RWPE2 (cell line): Measurements from ENCODE around the gene KCNAB2.

ENCODE experiments used
- ATAC-seq: fragments of 200-7000 bp; cut with Tn5 transposase; 3 replicates; pipeline ENCODE4 v1.9.1; 2021; ENCODE audit warnings: low read depth
- DNase-seq: peaks from one replicate; pipeline ENCODE4 v3.0.0-alpha.2; 2020; ENCODE audit warnings: low spot score
- H3K27ac ChIP-seq: fragments of 450-650 bp; 2 replicates; pipeline ENCODE4 v1.5.1; 2017; ENCODE audit warnings: mild to moderate bottlenecking; ENCODE audit not compliant: poor library complexity, severe bottlenecking
- H3K27me3 ChIP-seq: fragments of 250-450 bp; sonication (Bioruptor Pico); 2 replicates; pipeline ENCODE4 v1.5.1; 2021; ENCODE audit warnings: mild to moderate bottlenecking, moderate library complexity; ENCODE audit not compliant: insufficient read depth, poor library complexity, severe bottlenecking
- H3K36me3 ChIP-seq: fragments of 250-450 bp; sonication (Bioruptor Pico); 2 replicates; pipeline ENCODE4 v1.5.1; 2020; ENCODE audit warnings: low read depth, mild to moderate bottlenecking, moderate library complexity
- H3K4me1 ChIP-seq: fragments of 250-450 bp; sonication (Bioruptor Pico); 2 replicates; pipeline ENCODE4 v1.5.1; 2021; ENCODE audit warnings: mild to moderate bottlenecking, moderate library complexity; ENCODE audit not compliant: insufficient read depth, poor library complexity, severe bottlenecking
- H3K4me3 ChIP-seq: fragments of 250-450 bp; sonication (Bioruptor Pico); 2 replicates; pipeline ENCODE4 v1.5.1; 2021; ENCODE audit warnings: mild to moderate bottlenecking, moderate library complexity; ENCODE audit not compliant: severe bottlenecking
- H3K9me3 ChIP-seq: fragments of 250-450 bp; sonication (Bioruptor Pico); 2 replicates; pipeline ENCODE4 v1.5.1; 2021; ENCODE audit warnings: mild to moderate bottlenecking, moderate library complexity; ENCODE audit not compliant: severe bottlenecking
- CTCF ChIP-seq: fragments of 450-650 bp; IDR thresholded peaks from one replicate; pipeline ENCODE4 v1.5.1; 2017; ENCODE audit warnings: mild to moderate bottlenecking, moderate library complexity; ENCODE audit not compliant: poor library complexity, severe bottlenecking

KCNAB2 gene

GRCh38 chr1:6090996-6091822 is 45.5 kb downstream of the KCNAB2 start:
- no peaks in the 10 kb centered on the region for H3K4me1 ChIP-seq
- TF ChIP-seq CTCF: no peak
- H3K27me3 ChIP-seq: no peaks in the 10 kb centered on the region
- no peaks in the 10 kb centered on the region for H3K9me3 ChIP-seq
- no peak overlapping the region for H3K27ac ChIP-seq
- ATAC-seq: no peak
- no peak overlapping the region for H3K4me3 ChIP-seq
- no peak for DNase-seq
- H3K36me3 ChIP-seq: no peaks in the 10 kb centered on the region

GRCh38 chr1:6091823-6092109 is 46.1 kb downstream of the KCNAB2 start:
- no peaks in the 10 kb centered on the region for H3K9me3 ChIP-seq
- DNase-seq (no peak), ATAC-seq (no peak)
- H3K27me3 ChIP-seq: no peaks in the 10 kb centered on the region
- H3K4me1 ChIP-seq: no peaks in the 10 kb centered on the region
- no peaks in the 10 kb centered on the region for H3K36me3 ChIP-seq
- no peak overlapping the region for H3K27ac ChIP-seq
- no peak overlapping the region for H3K4me3 ChIP-seq
- no peak for TF ChIP-seq CTCF

- no peak for ATAC-seq
- Histone ChIP-seq H3K27ac (no peak overlapping the region), H3K4me3 (no peak overlapping the region), H3K36me3 (no peaks in the 10 kb centered on the region), H3K9me3 (no peaks in the 10 kb centered on the region), H3K4me1 (no peaks in the 10 kb centered on the region), H3K27me3 (no peaks in the 10 kb centered on the region)
- no peak for DNase-seq
- no peak for TF ChIP-seq CTCF
These were observed 46.5 kb downstream of the KCNAB2 start for GRCh38 chr1:6092211-6092610.

- no peak for TF ChIP-seq CTCF
These were observed 47.4 kb downstream of the KCNAB2 start for GRCh38 chr1:6093071-6093470.

GRCh38 chr1:6093611-6094010 is 47.9 kb downstream of the KCNAB2 start:
- Histone ChIP-seq H3K4me3 (no peak overlapping the region), H3K9me3 (no peaks in the 10 kb centered on the region), H3K27ac (no peak overlapping the region), H3K4me1 (no peaks in the 10 kb centered on the region), H3K27me3 (no peaks in the 10 kb centered on the region), H3K36me3 (no peaks in the 10 kb centered on the region)
- ATAC-seq (no peak), DNase-seq (no peak)
- TF ChIP-seq CTCF: no peak

More at GRCh38 chr1:6093071-6093470, 47.4 kb downstream of the KCNAB2 start:
- Histone ChIP-seq H3K36me3 (no peaks in the 10 kb centered on the region), H3K4me1 (no peaks in the 10 kb centered on the region), H3K9me3 (no peaks in the 10 kb centered on the region), H3K4me3 (no peak overlapping the region), H3K27me3 (no peaks in the 10 kb centered on the region), H3K27ac (no peak overlapping the region)
- DNase-seq (no peak), ATAC-seq (no peak)
